Spleen (tissue), 7 donors: ENCODE measurements around the gene STRA8.

Experiments used
- CTCF ChIP-seq, 11 experiments: fragments of 200-600 bp in 7 of 11; fragments of 450-650 bp in 4 of 11; sonication (generic) in 4 of 11; IDR thresholded peaks in 8 of 11; conservative IDR thresholded peaks in 3 of 11; 1 replicate in 7 of 11; 2 replicates in 4 of 11; pipeline versions ENCODE4 v1.4.0 to v1.8.0; 2016 to 2021; ENCODE audit warnings: antibody characterized with exemption in 11 of 11, inconsistent platforms in 4 of 11, mild to moderate bottlenecking in 1 of 11
- POLR2A ChIP-seq, 3 donors: fragments of 450-650 bp; IDR thresholded peaks; one replicate each; pipeline ENCODE4 v1.5.1; 2017; ENCODE audit warnings: antibody characterized with exemption in 3 of 3, mild to moderate bottlenecking in 1 of 3
- donor health status: DM: no; HTN: no; CAD: no; lungs with moderate emphysema.
- donor health status: DM: no; HTN: no; CAD: no.
- donor health status: DM: no; HTN: no; CAD: no.

- no peak for TF ChIP-seq POLR2A (IDR thresholded peaks at IDR 0.05)
- no peak for TF ChIP-seq CTCF (IDR thresholded peaks at IDR 0.05 in 8 of 11, conservative IDR thresholded peaks at IDR 0.05 in 3 of 11)
Measured at GRCh38 chr7:135248546-135248945, 14.9 kb downstream of the STRA8 start.
